SK-N-MC (cell line): ENCODE data around the gene PRR15.

Experiments used
- EZH2 ChIP-seq: fragments of 200-600 bp; sonication (generic); IDR thresholded peaks from one replicate; pipeline ENCODE4 v1.6.1; 2017; ENCODE audit warnings: antibody characterized with exemption
- FOXP2 ChIP-seq: optimal IDR thresholded peaks from 2 replicates; pipeline ENCODE3; 2011; ENCODE audit warnings: mild to moderate bottlenecking, moderate library complexity; ENCODE audit not compliant: insufficient read depth; ENCODE audit errors: extremely low read length, control extremely low read depth
- POLR2AphosphoS5 ChIP-seq: IDR thresholded peaks from 2 replicates; pipeline ENCODE4 v1.6.1; 2012; ENCODE audit warnings: mild to moderate bottlenecking, low read depth, low read length, borderline replicate concordance

DNA sequence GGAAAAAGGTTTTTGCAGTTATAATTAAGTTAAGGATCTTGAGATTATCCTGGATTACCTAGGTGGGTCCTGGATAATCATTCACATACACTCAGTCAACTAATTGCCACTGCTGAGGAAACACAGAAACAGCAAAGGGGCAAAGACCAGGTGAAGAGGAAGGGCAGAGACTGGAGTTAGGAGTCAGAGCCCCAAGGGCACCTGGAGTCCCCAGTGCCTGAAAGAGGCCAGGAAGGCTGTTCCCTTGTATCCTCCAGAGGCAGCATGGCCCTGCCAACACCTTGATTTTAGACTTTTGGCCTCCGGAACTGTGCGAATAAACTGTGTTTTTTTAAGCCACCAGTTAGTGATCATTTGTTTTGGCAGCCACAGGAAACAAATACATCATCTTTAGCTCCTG is 24.6 kb downstream of the PRR15 start:
- TF ChIP-seq EZH2, result no peak
- TF ChIP-seq POLR2AphosphoS5, result no peak
- no peak for TF ChIP-seq FOXP2
